Adrenal gland (tissue), 12 donors: ENCODE measurements around the gene MAP2K7. TPM values are rescaled to one million over a fixed set of nuclear protein-coding genes. Genes with fewer than 3 reads are reported as not detected.
"Not testable (repeated sequence)": the region's sequence is repeated elsewhere in the genome, so short reads cannot be mapped to it uniquely, and the experiment has no call there.

Experiments
- DNase-seq, 7 donors: peaks; one replicate each; pipeline ENCODE4 v3.0.0-alpha.2; 2019 to 2020
- H3K27ac ChIP-seq, 5 donors: fragments of 200-600 bp; sonication (generic) in 4 of 5; 1 replicate in 3 of 5; 2 replicates in 2 of 5; pipeline versions ENCODE4 v1.5.1 to v1.8.0; 2016 to 2020; ENCODE audit warnings: mild to moderate bottlenecking in 1 of 5
- H3K27me3 ChIP-seq: fragments of 200-600 bp; 2 replicates; pipeline ENCODE4 v1.8.0; 2021
- H3K36me3 ChIP-seq, 2 donors: fragments of 200-600 bp; replicated peaks in 1 of 2; 1 replicate in 1 of 2; 2 replicates in 1 of 2; pipeline versions ENCODE4 v1.5.1 to v1.8.0; 2018 to 2022
- H3K4me1 ChIP-seq, 2 donors: fragments of 200-600 bp; replicated peaks in 1 of 2; 1 replicate in 1 of 2; 2 replicates in 1 of 2; pipeline versions ENCODE4 v1.5.1 to v1.8.0; 2018 to 2021
- H3K4me3 ChIP-seq, 4 donors: fragments of 200-600 bp; sonication (generic) in 3 of 4; one replicate each; pipeline ENCODE4 v1.5.1; 2016 to 2018
- H3K9me3 ChIP-seq, 3 donors: fragments of 200-600 bp; sonication (generic) in 1 of 3; replicated peaks in 1 of 3; 1 replicate in 2 of 3; 2 replicates in 1 of 3; pipeline versions ENCODE4 v1.5.1 to v1.8.0; 2016 to 2021
- CTCF ChIP-seq, 6 experiments: fragments of 450-650 bp in 4 of 6; fragments of 200-600 bp in 2 of 6; sonication (generic) in 1 of 6; IDR thresholded peaks; 1 replicate in 5 of 6; 2 replicates in 1 of 6; pipeline versions ENCODE4 v1.5.1 to v1.8.0; 2016 to 2021; ENCODE audit warnings: antibody characterized with exemption in 6 of 6, mild to moderate bottlenecking in 2 of 6, moderate library complexity in 1 of 6
- POLR2A ChIP-seq, 2 donors: fragments of 450-650 bp; IDR thresholded peaks; one replicate each; pipeline ENCODE4 v1.6.1; 2017; ENCODE audit warnings: antibody characterized with exemption in 2 of 2, mild to moderate bottlenecking in 2 of 2, moderate library complexity in 1 of 2
- WGBS, 4 donors: extraction: QIAGEN DNeasy Blood & Tissue Kit in 2 of 4; methylation state at CpG; one replicate each; pipeline versions ENCODE4 v1.1.5 to v1.1.7; 2013 to 2017; 5-methylcytosine and 5-hydroxymethylcytosine counted together
- intact Hi-C, 2 donors: fragments of 100-400 bp; cut with DNase I; formaldehyde crosslinking; loops; one replicate each; pipeline versions ENCODE4 v1.14.1 to v1.15.0; 2022 to 2023
- polyA plus RNA-seq, 3 donors: library from polyadenylated mRNA; stranded (reverse); fragments of 200-250 nt in 2 of 3; fragments of 350-450 nt in 1 of 3; fragmentation: Illumina TruSeq in 1 of 3; extraction: RNeasy Lipid Tissue Mini Kit (QIAGEN cat#74804) in 1 of 3; gene quantifications; one replicate each; pipeline ENCODE4 v1.2.3, GENCODE V29; 2013 to 2014
- total RNA-seq, 9 donors: library from RNA; depleted of rRNA in 4 of 9; stranded (reverse); fragments of >200 nt in 4 of 9; fragments of 120-200 nt in 1 of 9; fragmentation: NEBNext Ultra II Directional in 1 of 9; extraction: Animal tissue kit (Norgen Biotek cat#: 25700) in 1 of 9; gene quantifications; one replicate each; pipeline versions ENCODE4 v1.1.0 to v1.2.4, GENCODE V29; 2013 to 2023
- donor health status: healthy with polysubstance abuse.
- donor health status: Bipolar disorder and iron deficiency.
- donor health status: DM: yes; HTN: yes; CAD: no.
- donor health status: DM: no; HTN: no; CAD: no.
- donor health status: DM: no; HTN: no; CAD: no.
- donor health status: DM: yes; HTN: yes; CAD: no.

Gene MAP2K7
- total and polyA plus RNA-seq, 12 donors = 6.8 to 110 (median 20.5) TPM

DNA sequence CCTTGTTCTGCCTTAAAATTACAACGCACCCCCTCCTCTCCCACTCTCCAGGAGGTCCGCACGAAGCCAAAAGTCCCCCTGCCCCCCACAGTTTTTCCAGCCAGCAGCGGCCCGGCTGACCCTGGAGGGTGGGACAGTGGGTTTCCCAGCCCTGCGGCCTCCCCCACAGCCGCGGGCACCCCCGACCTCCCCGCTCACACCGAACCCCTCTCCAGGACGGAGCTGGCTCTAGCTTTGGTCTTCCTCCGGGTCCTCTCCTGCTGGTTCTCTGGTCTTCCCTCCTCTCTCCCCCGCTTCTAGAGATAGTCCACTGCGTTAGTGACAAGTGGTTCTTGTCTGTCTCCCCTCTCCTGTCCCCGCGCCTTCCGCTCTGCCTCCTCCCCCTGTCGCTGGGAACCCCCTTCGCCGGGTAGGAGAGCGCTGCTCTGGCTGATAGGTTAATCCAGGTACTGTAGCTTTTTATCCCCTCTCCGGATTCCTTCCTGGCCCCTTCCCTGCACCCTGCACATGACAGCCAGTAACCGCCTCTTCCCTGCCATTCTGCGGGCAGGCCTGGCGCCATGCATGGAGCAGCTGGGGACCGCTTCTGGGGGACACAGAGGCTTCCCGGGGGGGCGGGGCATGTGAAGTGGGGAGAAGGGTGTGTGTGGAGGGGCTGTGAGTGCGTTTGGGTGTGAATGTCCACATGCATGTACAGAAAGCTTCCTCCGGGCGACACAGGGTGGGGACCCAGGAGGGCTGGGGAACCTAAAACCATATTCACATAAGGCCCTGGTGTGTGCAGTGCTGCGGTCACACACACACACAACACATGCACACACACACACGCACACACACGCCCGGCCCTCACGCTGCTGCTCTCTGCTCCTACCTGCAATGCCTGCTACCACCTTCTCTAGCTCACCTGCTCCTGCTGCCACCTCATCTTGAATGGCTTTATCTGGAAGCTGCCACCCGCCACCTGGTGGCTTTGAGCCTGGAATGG, 46.7 kb upstream of the MAP2K7 start:
- Histone ChIP-seq H3K27ac (no peak overlapping the region), H3K4me3 (no peak overlapping the region), H3K9me3 (no peaks in the 10 kb centered on the region), H3K4me1 (peaks cover 5 to 13% of the 10 kb centered on the region in 2 donors), H3K27me3 (no peaks in the 10 kb centered on the region), H3K36me3 (no peaks in the 10 kb centered on the region)
- intact Hi-C loops = no loop called here
- TF ChIP-seq CTCF (IDR thresholded peaks at IDR 0.05) = no peak
- no peak for TF ChIP-seq POLR2A (IDR thresholded peaks at IDR 0.05)
- WGBS, 4 donors = 84 to 91% (median 88%) methylated on average over 31 to 38 of the region's 38 CpGs
- no peak for DNase-seq

- no peak for DNase-seq
- Histone ChIP-seq H3K4me1 (peaks cover 9 to 18% of the 10 kb centered on the region in 2 donors), H3K36me3 (no peaks in the 10 kb centered on the region), H3K4me3 (no peak overlapping the region), H3K27me3 (no peaks in the 10 kb centered on the region), H3K27ac (no peak overlapping the region), H3K9me3 (no peaks in the 10 kb centered on the region)
- WGBS, 4 donors = 77 to 90% (median 80%) methylated on average over 4 to 8 of the region's 8 CpGs
- intact Hi-C loops = no loop called here
- TF ChIP-seq POLR2A (IDR thresholded peaks at IDR 0.05) (no peak), CTCF (IDR thresholded peaks at IDR 0.05) (no peak)
These were observed 46.0 kb upstream of the MAP2K7 start for GRCh38 chr19:7857727-7858108.

DNA sequence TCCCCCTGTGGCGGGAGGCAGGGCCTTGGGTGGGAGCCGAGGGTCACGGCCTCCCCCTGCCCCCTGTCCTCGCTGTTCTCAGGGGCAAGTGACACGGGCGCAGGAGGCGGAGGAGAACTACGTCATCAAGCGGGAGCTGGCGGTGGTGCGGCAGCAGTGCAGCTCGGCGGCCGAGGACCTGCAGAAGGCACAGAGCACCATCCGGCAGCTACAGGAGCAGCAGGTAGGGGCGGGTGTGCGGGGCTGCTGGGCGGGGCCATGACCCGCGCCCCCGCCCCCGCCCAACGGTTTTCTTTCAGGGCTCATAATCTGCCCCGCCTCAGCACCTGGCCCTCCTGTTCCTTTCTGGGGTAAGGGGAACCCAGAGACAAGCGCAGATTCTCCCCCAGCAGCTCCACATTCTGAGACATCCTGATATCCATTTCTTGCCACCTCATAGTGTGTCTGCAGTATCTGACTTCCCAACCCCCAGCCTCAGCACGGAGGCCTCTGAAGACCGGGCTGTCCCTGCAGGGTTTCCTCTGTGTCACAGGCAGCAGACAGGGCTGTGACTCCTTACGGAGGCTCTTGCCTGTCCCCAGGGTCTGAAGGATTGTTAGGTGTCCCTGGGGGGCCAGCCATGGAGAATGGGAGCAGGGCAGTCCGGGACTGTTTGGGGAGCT, 45.4 kb upstream of the MAP2K7 start:
- intact Hi-C loops = no loop called here
- Histone ChIP-seq H3K4me1 (peaks cover 9 to 14% of the 10 kb centered on the region in 2 donors), H3K27me3 (no peaks in the 10 kb centered on the region), H3K36me3 (no peaks in the 10 kb centered on the region), H3K4me3 (no peak overlapping the region), H3K27ac (no peak overlapping the region), H3K9me3 (no peaks in the 10 kb centered on the region)
- 72 to 87% (median 76%) methylated on average over 14 to 29 of the region's 29 CpGs for WGBS, 4 donors
- peak in 2 of 7 donors; percentile 13 to 76 for DNase-seq
- TF ChIP-seq CTCF (IDR thresholded peaks at IDR 0.05) (no peak), POLR2A (IDR thresholded peaks at IDR 0.05) (no peak)

GRCh38 chr19:7859087-7859486, 44.6 kb upstream of the MAP2K7 start:
- 91 to 99% (median 98%) methylated on average over 8 of the region's 8 CpGs for WGBS, 4 donors
- H3K27ac ChIP-seq, H3K36me3 ChIP-seq, H3K4me3 ChIP-seq, H3K9me3 ChIP-seq, DNase-seq, intact Hi-C loops, H3K27me3 ChIP-seq: not testable (repeated sequence)
- peaks cover 9 to 11% of the 10 kb centered on the region in 2 donors for H3K4me1 ChIP-seq
